GM12875 (cell line): Measurements from ENCODE around the gene DHX58.
A peak's percentile ranks its signal among the peaks of the same experiment; 100 is the strongest.

Experiments used
- H3K4me3 ChIP-seq: one replicate; pipeline ENCODE4 v1.5.1; 2011; ENCODE audit warnings: low read depth, low read length, control low read depth
- TF ChIP-seq, protein P1 (sequence below): IDR thresholded peaks from 2 replicates; pipeline ENCODE4 v1.5.1; 2011; ENCODE audit warnings: low read depth, mild to moderate bottlenecking, control low read depth, inconsistent platforms, low read length, moderate library complexity, borderline replicate concordance; ENCODE audit not compliant: insufficient read depth

The DHX58 gene

DNA sequence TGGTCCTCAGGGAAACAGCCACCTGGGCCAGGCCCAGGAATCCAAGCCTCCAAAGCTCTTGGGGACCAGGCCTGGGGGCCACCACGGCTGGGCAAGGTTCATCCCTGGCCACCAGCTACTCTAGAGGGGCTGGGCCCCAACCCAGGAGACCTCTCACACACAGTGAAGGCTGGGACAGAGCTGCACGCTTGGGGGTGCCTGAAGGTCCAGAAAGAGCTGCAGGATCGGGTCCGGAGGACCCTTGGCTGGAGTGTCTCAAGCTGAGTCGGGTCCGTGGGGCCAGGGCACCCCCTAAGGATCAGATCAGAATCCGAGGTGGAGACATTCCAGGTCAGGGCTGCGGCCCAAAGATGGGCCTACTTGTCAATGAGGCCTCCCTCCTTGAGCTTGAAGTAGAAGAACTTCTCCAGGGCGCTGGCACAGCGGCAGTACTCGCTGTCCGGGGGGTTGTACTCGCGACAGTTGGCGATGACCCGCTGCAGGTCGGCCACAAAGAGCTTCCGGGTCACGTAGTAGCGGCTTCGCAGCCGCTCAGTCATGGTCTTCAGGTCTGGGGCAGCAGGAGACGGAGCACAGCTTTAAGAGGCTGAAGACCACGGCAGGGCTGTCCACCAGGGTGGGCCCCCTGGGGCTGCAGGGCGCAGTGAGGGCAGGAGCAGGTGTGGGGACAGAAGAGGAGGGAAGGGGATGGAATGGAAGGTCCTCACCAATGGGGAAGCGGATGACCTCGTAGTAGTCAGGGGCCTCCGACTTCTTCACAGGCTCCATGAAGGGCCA, 967 bp upstream of the DHX58 start:
- no peak overlapping the region for H3K4me3 ChIP-seq
- TF ChIP-seq, protein P1, sequence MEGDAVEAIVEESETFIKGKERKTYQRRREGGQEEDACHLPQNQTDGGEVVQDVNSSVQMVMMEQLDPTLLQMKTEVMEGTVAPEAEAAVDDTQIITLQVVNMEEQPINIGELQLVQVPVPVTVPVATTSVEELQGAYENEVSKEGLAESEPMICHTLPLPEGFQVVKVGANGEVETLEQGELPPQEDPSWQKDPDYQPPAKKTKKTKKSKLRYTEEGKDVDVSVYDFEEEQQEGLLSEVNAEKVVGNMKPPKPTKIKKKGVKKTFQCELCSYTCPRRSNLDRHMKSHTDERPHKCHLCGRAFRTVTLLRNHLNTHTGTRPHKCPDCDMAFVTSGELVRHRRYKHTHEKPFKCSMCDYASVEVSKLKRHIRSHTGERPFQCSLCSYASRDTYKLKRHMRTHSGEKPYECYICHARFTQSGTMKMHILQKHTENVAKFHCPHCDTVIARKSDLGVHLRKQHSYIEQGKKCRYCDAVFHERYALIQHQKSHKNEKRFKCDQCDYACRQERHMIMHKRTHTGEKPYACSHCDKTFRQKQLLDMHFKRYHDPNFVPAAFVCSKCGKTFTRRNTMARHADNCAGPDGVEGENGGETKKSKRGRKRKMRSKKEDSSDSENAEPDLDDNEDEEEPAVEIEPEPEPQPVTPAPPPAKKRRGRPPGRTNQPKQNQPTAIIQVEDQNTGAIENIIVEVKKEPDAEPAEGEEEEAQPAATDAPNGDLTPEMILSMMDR: no peak

DNA sequence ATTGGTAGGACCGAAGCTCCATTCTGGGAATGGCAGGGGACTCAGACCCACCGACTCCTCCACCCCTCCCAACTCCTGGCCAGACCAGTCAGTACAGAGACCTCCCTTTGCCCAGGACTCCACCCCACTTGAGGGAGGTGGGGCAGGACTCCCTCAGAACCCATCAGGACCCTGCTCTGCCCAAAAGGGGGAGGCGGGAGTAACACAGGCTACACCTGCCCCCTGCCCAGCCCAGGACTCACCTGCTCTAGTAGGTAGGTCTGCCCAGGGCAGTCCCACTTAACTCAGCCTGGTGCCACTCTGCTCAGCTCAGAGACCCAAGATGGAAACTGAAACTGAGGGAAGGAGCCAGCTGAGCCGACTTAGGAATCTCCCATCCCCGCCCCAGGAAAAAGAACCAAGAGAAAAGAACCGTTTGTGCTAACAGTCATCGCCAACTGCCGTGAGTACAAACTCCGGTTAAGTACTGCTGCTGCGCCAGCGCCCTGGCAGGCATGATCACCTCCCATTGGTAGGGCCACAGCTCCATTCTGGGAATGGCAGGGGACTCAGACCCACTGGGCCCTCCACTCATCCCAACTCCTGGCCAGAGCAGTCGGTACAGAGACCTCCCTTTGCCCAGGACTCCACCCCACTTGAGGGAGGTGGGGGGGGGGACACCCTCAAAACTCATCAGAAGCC, 503 bp downstream of the DHX58 start:
- TF ChIP-seq, protein P1: no peak
- H3K4me3 ChIP-seq: peak overlapping the region; percentile 53

DNA sequence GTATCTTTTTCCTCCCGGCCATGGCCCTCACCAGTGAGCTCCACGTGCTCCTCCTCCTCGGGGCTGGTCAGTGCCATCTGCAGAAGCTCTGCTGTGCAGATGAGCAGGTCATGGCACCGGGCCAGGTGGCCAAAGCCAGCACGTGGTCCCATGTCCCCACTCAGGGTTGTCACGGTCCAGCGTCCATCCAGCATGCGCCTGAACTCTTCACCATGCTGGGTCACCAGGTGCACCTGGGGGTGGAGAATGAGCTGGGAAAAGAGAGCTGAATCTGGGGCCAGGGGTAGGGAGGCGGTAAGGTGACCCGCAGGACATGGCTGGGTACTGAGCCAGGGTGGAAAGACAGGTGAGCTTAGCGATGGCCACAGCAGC, 1.3 kb downstream of the DHX58 start:
- no peak overlapping the region for H3K4me3 ChIP-seq
- TF ChIP-seq, protein P1: no peak

DNA sequence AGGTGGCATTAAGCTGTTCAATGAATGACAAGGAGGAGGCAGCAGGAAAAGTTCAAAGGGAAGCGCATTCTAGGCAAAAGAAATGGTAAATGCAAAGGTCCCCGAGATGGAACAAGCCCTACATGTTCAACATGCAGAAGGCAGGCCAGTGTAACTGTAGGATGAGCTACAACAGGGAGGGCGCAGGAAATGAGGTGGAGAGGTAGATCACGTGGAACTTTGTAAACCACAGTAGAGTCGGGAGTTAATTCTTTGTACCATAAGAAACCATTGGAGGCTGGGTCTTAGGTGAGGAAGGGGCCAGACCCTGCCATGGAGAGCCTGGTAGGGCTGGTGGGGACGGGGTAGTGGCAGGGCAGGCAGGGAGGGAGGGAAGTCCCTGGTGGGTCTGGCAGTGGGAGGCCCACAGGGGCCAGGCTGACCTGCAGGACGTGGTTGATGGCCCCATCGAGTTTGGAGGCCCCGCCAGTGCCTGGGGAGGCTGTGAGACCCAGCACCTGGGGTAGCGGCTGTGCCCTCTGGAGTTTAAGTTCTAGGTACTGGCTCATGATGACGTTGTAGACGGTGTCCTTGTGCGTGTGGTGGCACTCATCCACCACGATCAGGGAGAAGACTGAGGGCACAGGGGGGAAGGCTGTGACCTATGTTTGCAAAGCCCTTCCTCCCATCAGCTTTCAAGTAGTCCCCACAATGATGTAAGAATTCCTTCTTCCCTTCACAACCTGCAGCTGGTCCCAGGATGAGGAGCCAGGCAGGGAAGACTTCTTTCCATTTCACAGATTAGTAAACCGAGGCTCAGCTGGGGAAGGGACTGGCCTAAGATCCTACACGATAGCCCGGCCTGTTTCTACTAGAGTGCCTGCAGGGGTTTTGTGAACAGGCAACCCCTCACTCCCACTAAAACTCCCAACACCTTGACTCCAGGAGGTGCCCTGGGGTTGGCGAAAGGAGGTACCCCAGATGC, 1.9 kb downstream of the DHX58 start:
- no peak overlapping the region for H3K4me3 ChIP-seq
- TF ChIP-seq, protein P1: no peak

DNA sequence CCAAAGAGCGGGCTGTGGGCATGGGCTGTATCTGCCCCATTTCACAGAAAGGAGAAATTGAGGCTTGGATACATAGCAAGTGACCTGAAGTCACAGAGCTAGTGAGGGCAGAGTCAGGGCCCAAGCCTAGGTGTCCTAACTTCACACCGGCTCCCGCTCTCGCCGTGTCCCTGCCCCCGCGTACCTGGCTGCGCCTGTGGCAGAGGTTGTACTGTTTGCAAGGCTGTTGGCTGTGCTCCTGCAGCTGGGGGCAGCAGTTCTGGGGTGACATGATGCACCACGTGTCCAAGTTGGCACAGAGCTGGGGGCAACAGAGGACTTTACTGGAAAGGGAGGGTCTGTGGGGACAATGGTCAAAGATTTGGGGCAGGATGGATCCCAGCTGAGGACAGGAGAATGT, 3.4 kb downstream of the DHX58 start:
- H3K4me3 ChIP-seq: no peak overlapping the region
- TF ChIP-seq, protein P1: no peak

DNA sequence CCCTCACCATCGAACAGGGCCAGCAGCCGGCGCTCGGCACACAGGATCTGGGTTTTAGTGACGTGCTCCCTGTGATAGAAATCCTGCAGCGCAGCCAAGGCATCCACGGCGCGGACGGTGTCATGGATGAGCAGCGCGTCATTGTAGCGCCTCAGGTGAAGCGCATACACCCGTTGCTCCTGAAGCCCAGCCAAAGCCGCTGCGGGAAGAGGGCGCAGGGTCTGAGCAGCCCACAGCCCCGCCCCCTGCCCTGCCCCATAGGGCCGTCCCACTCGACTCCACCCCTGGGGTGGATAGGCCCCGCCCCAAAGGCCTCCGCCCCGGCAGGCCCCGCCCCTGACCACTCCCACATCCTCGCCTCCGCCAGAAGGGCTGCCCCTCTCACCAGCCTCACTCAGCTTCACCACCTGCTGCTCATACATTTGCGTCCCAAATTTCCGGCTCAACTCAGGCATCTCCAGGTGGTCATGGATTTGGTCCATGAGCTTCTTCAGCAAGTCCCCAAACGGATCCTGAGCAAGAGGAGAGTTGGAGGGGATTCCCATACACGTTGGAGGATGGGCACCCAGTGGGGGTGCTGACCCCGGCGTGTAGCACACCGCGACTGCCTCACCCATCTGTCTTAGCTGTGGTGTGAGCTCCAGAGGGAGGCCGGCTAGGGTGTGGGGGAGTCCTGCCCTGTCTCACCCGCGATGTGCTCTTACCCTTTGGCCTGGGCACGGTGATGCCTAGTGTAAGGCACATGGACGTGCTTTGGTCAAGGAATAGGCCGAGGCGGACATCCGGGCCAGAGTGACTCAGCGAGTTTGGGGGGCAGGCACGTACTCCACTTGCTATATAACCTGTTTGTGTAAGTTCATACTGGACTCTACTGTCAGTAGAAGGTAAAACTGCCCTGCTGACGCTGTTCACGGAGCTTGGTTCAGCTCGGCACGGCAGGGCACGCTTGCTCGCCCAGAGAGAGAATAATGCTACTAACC, 4.6 kb downstream of the DHX58 start:
- H3K4me3 ChIP-seq: no peak overlapping the region
- TF ChIP-seq, protein P1: no peak
